ENCODE results near the gene PANK4. TPM values are rescaled to one million over a fixed set of nuclear protein-coding genes. Genes with fewer than 3 reads are reported as not detected.

Gene PANK4
- total and polyA plus RNA-seq, 10 of the 15 experiments (the other 5 are each of a cell fraction or from before 2014, with no cell fraction given): 0.35 to 38.0 (median 18.6) TPM

DNA sequence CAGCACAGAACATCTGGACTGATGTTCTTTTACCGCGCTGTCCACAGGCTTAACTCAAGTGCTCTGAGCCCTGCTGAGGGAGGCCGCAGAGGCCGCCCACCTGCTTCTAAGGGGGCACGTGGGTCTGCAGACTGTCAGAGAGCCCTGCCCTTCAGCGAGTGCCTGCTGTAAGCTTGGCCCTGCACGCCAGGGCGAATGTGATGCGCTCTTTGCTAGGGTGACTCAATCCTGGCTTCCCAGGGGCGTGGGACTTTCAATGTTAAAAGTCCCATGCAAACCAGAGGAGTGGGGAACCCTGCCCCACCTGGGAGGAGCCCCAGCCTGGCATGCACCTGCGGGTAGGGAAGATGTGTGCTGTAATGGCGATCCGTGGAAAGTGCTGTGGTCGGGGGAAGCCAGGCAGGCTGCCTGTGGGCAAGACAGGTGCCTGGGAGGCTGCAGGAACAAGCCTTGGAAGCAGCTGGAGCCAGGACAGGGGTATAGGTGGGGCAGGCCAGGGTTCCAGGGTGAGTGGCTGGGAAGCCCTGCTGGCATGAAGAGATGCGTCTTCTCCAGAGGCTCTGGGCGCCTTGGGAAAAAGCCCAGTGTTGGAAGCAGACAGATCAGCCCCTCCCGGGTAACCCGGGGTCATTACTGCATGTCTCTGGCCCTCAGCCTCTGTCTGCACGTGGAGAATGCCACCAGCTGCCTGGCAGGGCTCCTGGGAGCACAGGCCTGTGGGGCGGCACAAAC is 594 bp upstream of the PANK4 start (continued):
- TF ChIP-seq, protein P1, sequence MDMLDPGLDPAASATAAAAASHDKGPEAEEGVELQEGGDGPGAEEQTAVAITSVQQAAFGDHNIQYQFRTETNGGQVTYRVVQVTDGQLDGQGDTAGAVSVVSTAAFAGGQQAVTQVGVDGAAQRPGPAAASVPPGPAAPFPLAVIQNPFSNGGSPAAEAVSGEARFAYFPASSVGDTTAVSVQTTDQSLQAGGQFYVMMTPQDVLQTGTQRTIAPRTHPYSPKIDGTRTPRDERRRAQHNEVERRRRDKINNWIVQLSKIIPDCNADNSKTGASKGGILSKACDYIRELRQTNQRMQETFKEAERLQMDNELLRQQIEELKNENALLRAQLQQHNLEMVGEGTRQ (IDR thresholded peaks at IDR 0.05; ENCODE audit: borderline replicate concordance, low read depth, low read length): peak; percentile 43
- TF ChIP-seq, protein P2, sequence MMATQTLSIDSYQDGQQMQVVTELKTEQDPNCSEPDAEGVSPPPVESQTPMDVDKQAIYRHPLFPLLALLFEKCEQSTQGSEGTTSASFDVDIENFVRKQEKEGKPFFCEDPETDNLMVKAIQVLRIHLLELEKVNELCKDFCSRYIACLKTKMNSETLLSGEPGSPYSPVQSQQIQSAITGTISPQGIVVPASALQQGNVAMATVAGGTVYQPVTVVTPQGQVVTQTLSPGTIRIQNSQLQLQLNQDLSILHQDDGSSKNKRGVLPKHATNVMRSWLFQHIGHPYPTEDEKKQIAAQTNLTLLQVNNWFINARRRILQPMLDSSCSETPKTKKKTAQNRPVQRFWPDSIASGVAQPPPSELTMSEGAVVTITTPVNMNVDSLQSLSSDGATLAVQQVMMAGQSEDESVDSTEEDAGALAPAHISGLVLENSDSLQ (IDR thresholded peaks at IDR 0.05): peak; percentile 48; the same call in 1 of the 2 replicates
- no peak for TF ChIP-seq ZNF217 (IDR thresholded peaks at IDR 0.05)
- no peak for TF ChIP-seq MEF2A (IDR thresholded peaks at IDR 0.05; ENCODE audit: insufficient read depth, low read depth, low read length)
- peak; percentile 34; the same call in 1 of the 2 replicates for TF ChIP-seq IKZF1 (conservative IDR thresholded peaks at IDR 0.05)
- TF ChIP-seq BCL11A (IDR thresholded peaks at IDR 0.05; ENCODE audit: low read depth, low read length): 0 out of 2 replicates have a peak, but pooled peaks have one; percentile 2
- TF ChIP-seq DPF2 (IDR thresholded peaks at IDR 0.05): peak; percentile 49; the same call in 1 of the 2 replicates
- peak; percentile 50 for TF ChIP-seq MEF2B (IDR thresholded peaks at IDR 0.05; ENCODE audit: partially characterized antibody, poor library complexity, severe bottlenecking)
- TF ChIP-seq ESRRA (IDR thresholded peaks at IDR 0.05; ENCODE audit: low read length): no peak
- TF ChIP-seq POLR2A (IDR thresholded peaks at IDR 0.05; ENCODE audit: low read depth, low read length): peak; percentile 8; the same call in 1 of the 2 replicates
- peak; percentile 11; the same call in 1 of the 2 replicates for TF ChIP-seq SIN3A (IDR thresholded peaks at IDR 0.05; ENCODE audit: low read depth, low read length)
- TF ChIP-seq, protein P3, sequence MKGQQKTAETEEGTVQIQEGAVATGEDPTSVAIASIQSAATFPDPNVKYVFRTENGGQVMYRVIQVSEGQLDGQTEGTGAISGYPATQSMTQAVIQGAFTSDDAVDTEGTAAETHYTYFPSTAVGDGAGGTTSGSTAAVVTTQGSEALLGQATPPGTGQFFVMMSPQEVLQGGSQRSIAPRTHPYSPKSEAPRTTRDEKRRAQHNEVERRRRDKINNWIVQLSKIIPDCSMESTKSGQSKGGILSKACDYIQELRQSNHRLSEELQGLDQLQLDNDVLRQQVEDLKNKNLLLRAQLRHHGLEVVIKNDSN (IDR thresholded peaks at IDR 0.05; ENCODE audit: borderline replicate concordance, extremely low read length, insufficient read depth, low read depth, low read length): peak; percentile 74
- 0 out of 4 replicates have a peak, but pooled peaks have one; percentile 17 to 38 for TF ChIP-seq IKZF2 (IDR thresholded peaks at IDR 0.05)
- no peak for TF ChIP-seq RAD21 (IDR thresholded peaks at IDR 0.05; ENCODE audit: insufficient read depth, low read depth, low read length)
- peak; percentile 29; the same call in 1 of the 2 replicates for TF ChIP-seq LARP7 (IDR thresholded peaks at IDR 0.05)
- peak; percentile 71 for TF ChIP-seq RAD51 (IDR thresholded peaks at IDR 0.05)
- TF ChIP-seq GABPA (IDR thresholded peaks at IDR 0.05; ENCODE audit: low read depth): no peak
- no peak for TF ChIP-seq MTA2 (IDR thresholded peaks at IDR 0.05; ENCODE audit: low read depth)
- 0 out of 2 replicates have a peak, but pooled peaks have one; percentile 49 for TF ChIP-seq NBN (IDR thresholded peaks at IDR 0.05)
- TF ChIP-seq, protein P4, sequence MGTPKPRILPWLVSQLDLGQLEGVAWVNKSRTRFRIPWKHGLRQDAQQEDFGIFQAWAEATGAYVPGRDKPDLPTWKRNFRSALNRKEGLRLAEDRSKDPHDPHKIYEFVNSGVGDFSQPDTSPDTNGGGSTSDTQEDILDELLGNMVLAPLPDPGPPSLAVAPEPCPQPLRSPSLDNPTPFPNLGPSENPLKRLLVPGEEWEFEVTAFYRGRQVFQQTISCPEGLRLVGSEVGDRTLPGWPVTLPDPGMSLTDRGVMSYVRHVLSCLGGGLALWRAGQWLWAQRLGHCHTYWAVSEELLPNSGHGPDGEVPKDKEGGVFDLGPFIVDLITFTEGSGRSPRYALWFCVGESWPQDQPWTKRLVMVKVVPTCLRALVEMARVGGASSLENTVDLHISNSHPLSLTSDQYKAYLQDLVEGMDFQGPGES (IDR thresholded peaks at IDR 0.05): no peak
- no peak for TF ChIP-seq WRNIP1 (IDR thresholded peaks at IDR 0.05; ENCODE audit: borderline replicate concordance, low read depth, low read length)
- no peak for TF ChIP-seq KDM1A (IDR thresholded peaks at IDR 0.05; ENCODE audit: borderline replicate concordance)
- TF ChIP-seq, protein P5, sequence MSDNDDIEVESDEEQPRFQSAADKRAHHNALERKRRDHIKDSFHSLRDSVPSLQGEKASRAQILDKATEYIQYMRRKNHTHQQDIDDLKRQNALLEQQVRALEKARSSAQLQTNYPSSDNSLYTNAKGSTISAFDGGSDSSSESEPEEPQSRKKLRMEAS (IDR thresholded peaks at IDR 0.05; ENCODE audit: low read depth, low read length): no peak
- TF ChIP-seq, protein P6, sequence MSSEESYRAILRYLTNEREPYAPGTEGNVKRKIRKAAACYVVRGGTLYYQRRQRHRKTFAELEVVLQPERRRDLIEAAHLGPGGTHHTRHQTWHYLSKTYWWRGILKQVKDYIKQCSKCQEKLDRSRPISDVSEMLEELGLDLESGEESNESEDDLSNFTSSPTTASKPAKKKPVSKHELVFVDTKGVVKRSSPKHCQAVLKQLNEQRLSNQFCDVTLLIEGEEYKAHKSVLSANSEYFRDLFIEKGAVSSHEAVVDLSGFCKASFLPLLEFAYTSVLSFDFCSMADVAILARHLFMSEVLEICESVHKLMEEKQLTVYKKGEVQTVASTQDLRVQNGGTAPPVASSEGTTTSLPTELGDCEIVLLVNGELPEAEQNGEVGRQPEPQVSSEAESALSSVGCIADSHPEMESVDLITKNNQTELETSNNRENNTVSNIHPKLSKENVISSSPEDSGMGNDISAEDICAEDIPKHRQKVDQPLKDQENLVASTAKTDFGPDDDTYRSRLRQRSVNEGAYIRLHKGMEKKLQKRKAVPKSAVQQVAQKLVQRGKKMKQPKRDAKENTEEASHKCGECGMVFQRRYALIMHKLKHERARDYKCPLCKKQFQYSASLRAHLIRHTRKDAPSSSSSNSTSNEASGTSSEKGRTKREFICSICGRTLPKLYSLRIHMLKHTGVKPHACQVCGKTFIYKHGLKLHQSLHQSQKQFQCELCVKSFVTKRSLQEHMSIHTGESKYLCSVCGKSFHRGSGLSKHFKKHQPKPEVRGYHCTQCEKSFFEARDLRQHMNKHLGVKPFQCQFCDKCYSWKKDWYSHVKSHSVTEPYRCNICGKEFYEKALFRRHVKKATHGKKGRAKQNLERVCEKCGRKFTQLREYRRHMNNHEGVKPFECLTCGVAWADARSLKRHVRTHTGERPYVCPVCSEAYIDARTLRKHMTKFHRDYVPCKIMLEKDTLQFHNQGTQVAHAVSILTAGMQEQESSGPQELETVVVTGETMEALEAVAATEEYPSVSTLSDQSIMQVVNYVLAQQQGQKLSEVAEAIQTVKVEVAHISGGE (CRISPR knock-in tag; IDR thresholded peaks at IDR 0.05): no peak

Data from GM12878 (cell line).